H1 (cell line): ENCODE results near the gene ZNF229. TPM values are rescaled to one million over a fixed set of nuclear protein-coding genes. Genes with fewer than 3 reads are reported as not detected.

Experiments
- CTCF ChIA-PET: fragments of 300-600 bp; sonication (Branson Sonifier 250); formaldehyde crosslinking; loops from one replicate; lab custom pipeline; 2021; ENCODE audit not compliant: partially characterized antibody; lab: Charles Lee
- POLR2A ChIA-PET: fragments of 300-600 bp; sonication (Branson Sonifier 250); formaldehyde crosslinking; loops from one replicate; lab custom pipeline; 2021; ENCODE audit warnings: inconsistent platforms; ENCODE audit not compliant: partially characterized antibody; lab: Charles Lee
- DNase-seq, 2 experiments: peaks; one replicate each; pipeline versions ENCODE4 v3.0.0 to v3.0.0-alpha.2; 2010 to 2022; ENCODE audit warnings: low spot score in 2 of 2, low read depth in 1 of 2, mixed read lengths in 1 of 2
- FAIRE-seq: peaks from 2 replicates; lab custom pipeline; 2011; peaks lifted over from hg19 to GRCh38; lab: Jason Lieb, UNC
- H2AFZ ChIP-seq: 2 replicates; pipeline ENCODE4 v1.8.1; 2012; ENCODE audit warnings: low read length, inconsistent platforms
- H2AK5ac ChIP-seq: 2 replicates; pipeline ENCODE4 v1.6.1; 2013; ENCODE audit warnings: low read depth, low read length
- H2BK120ac ChIP-seq: replicated peaks from 2 replicates; pipeline ENCODE3; 2013; ENCODE audit warnings: low read depth, low read length, inconsistent platforms
- H2BK12ac ChIP-seq: 2 replicates; pipeline ENCODE4 v1.6.1; 2013; ENCODE audit warnings: low read depth, low read length
- H2BK15ac ChIP-seq: 2 replicates; pipeline ENCODE4 v1.6.1; 2013; ENCODE audit warnings: low read length
- H2BK20ac ChIP-seq: 2 replicates; pipeline ENCODE4 v1.6.1; 2013; ENCODE audit warnings: low read length
- H2BK5ac ChIP-seq: 2 replicates; pipeline ENCODE4 v1.6.1; 2013; ENCODE audit warnings: low read depth, low read length
- H3K14ac ChIP-seq: 2 replicates; pipeline ENCODE4 v1.6.1; 2013; ENCODE audit warnings: inconsistent platforms; ENCODE audit not compliant: insufficient read length
- H3K18ac ChIP-seq: 2 replicates; pipeline ENCODE4 v1.6.1; 2013; ENCODE audit warnings: low read length; ENCODE audit errors: extremely low read depth
- H3K23ac ChIP-seq: 2 replicates; pipeline ENCODE4 v1.6.1; 2013; ENCODE audit warnings: inconsistent platforms; ENCODE audit not compliant: insufficient read length
- H3K23me2 ChIP-seq: 2 replicates; pipeline ENCODE4 v1.6.1; 2013; ENCODE audit warnings: low read depth, low read length
- H3K27ac ChIP-seq: 2 replicates; pipeline ENCODE4 v1.6.1; 2011; ENCODE audit warnings: low read depth, low read length, inconsistent platforms
- H3K27me3 ChIP-seq, 4 experiments: replicated peaks in 1 of 4; 1 replicate in 1 of 4; 2 replicates in 3 of 4; pipeline versions ENCODE4 v1.6.1 to v1.8.1; 2011 to 2013; ENCODE audit warnings: low read length in 3 of 4, mild to moderate bottlenecking in 3 of 4, inconsistent platforms in 2 of 4, mixed read lengths in 2 of 4, moderate library complexity in 1 of 4; ENCODE audit not compliant: control insufficient read depth in 3 of 4, insufficient read depth in 3 of 4; ENCODE audit errors: extremely low read depth in 1 of 4
- H3K36me3 ChIP-seq, 4 experiments: 2 replicates each; pipeline versions ENCODE4 v1.6.1 to v1.8.1; 2011 to 2013; ENCODE audit warnings: mild to moderate bottlenecking in 4 of 4, low read length in 3 of 4, moderate library complexity in 2 of 4, control low read depth in 1 of 4, inconsistent platforms in 1 of 4; ENCODE audit not compliant: insufficient read depth in 4 of 4, control insufficient read depth in 2 of 4
- H3K4ac ChIP-seq: replicated peaks from 2 replicates; pipeline ENCODE3; 2013; ENCODE audit warnings: low read length, low read depth, mixed read lengths, inconsistent platforms; ENCODE audit not compliant: insufficient read length
- H3K4me1 ChIP-seq, 4 experiments: replicated peaks in 1 of 4; 1 replicate in 1 of 4; 2 replicates in 3 of 4; pipeline versions ENCODE4 v1.6.1 to v1.8.1; 2011 to 2013; ENCODE audit warnings: low read length in 3 of 4, inconsistent platforms in 2 of 4, mixed read lengths in 1 of 4; ENCODE audit not compliant: insufficient read depth in 4 of 4, control insufficient read depth in 3 of 4
- H3K4me2 ChIP-seq, 2 experiments: 2 replicates each; pipeline versions ENCODE4 v1.6.1 to v1.8.1; 2011 to 2013; ENCODE audit warnings: low read depth in 2 of 2, low read length in 2 of 2, control low read depth in 1 of 2, inconsistent platforms in 1 of 2, mild to moderate bottlenecking in 1 of 2; ENCODE audit not compliant: insufficient read depth in 1 of 2
- H3K4me3 ChIP-seq, 4 experiments: fragments of 200-600, 300-600 bp in 1 of 4; sonication (generic), shearing (Covaris generic), sonication (Bioruptor Twin) in 1 of 4; 2 replicates each; pipeline versions ENCODE4 v1.5.1 to v1.8.1; 2011 to 2016; ENCODE audit warnings: low read length in 4 of 4, low read depth in 3 of 4, control low read depth in 2 of 4, inconsistent platforms in 2 of 4, mild to moderate bottlenecking in 2 of 4, mixed read lengths in 1 of 4, moderate library complexity in 1 of 4; ENCODE audit not compliant: insufficient read depth in 2 of 4; ENCODE audit errors: extremely low read depth in 1 of 4
- H3K56ac ChIP-seq: replicated peaks from 2 replicates; pipeline ENCODE3; 2013; ENCODE audit warnings: low read depth, mild to moderate bottlenecking, mixed read lengths, low read length, inconsistent platforms; ENCODE audit not compliant: insufficient read length
- H3K79me1 ChIP-seq: 2 replicates; pipeline ENCODE4 v1.6.1; 2013; ENCODE audit warnings: low read depth, low read length, control low read depth
- H3K79me2 ChIP-seq, 2 experiments: 2 replicates each; pipeline versions ENCODE4 v1.6.1 to v1.8.1; 2012 to 2013; ENCODE audit warnings: low read length in 2 of 2, mild to moderate bottlenecking in 2 of 2, inconsistent platforms in 1 of 2; ENCODE audit not compliant: insufficient read depth in 2 of 2, control insufficient read depth in 1 of 2
- H3K9ac ChIP-seq, 4 experiments: replicated peaks in 1 of 4; 1 replicate in 1 of 4; 2 replicates in 3 of 4; pipeline versions ENCODE4 v1.6.1 to v1.8.1; 2011 to 2013; ENCODE audit warnings: low read depth in 3 of 4, low read length in 3 of 4, control low read depth in 2 of 4, mild to moderate bottlenecking in 2 of 4, moderate library complexity in 2 of 4, inconsistent platforms in 1 of 4; ENCODE audit errors: extremely low read depth in 1 of 4
- H3K9me3 ChIP-seq, 2 experiments: 2 replicates each; pipeline versions ENCODE4 v1.6.1 to v1.8.1; 2012 to 2013; ENCODE audit warnings: mild to moderate bottlenecking in 2 of 2, moderate library complexity in 2 of 2, control low read depth in 1 of 2, inconsistent platforms in 1 of 2, low read depth in 1 of 2, low read length in 1 of 2, mixed read lengths in 1 of 2; ENCODE audit not compliant: insufficient read depth in 2 of 2
- H4K20me1 ChIP-seq, 2 experiments: replicated peaks in 1 of 2; 2 replicates each; pipeline versions ENCODE3 to v1.8.1; 2011 to 2013; ENCODE audit warnings: inconsistent platforms in 2 of 2, low read length in 2 of 2, mild to moderate bottlenecking in 1 of 2; ENCODE audit not compliant: insufficient read depth in 2 of 2, control insufficient read depth in 1 of 2
- H4K5ac ChIP-seq: 2 replicates; pipeline ENCODE4 v1.6.1; 2013; ENCODE audit warnings: low read length, low read depth, mixed read lengths, inconsistent platforms; ENCODE audit not compliant: insufficient read length
- H4K8ac ChIP-seq: 2 replicates; pipeline ENCODE4 v1.8.0; 2013; ENCODE audit warnings: mild to moderate bottlenecking, moderate library complexity, low read length, inconsistent platforms; ENCODE audit not compliant: insufficient read depth; ENCODE audit errors: extremely low read depth
- H4K91ac ChIP-seq: replicated peaks from 2 replicates; pipeline ENCODE3; 2013; ENCODE audit warnings: low read length, mixed read lengths, inconsistent platforms; ENCODE audit not compliant: insufficient read length
- BACH1 ChIP-seq: IDR thresholded peaks from 2 replicates; pipeline ENCODE4 v1.6.1; 2012; ENCODE audit warnings: low read length, improper control_type of control experiment
- CBX5 ChIP-seq: fragments of 300-800, 300-1000 bp; sonication (generic); IDR thresholded peaks from 2 replicates; pipeline ENCODE4 v1.7.1; 2016; ENCODE audit warnings: antibody characterized with exemption, low read length, low read depth
- CREB1 ChIP-seq: IDR thresholded peaks from 2 replicates; pipeline ENCODE4 v1.6.1; 2012; ENCODE audit warnings: inconsistent platforms
- CTBP2 ChIP-seq: IDR thresholded peaks from 2 replicates; pipeline ENCODE4 v1.7.0; 2011; ENCODE audit warnings: borderline replicate concordance, mild to moderate bottlenecking, moderate library complexity, mixed read lengths, low read length; ENCODE audit not compliant: insufficient read depth, insufficient read length
- MAFK ChIP-seq: IDR thresholded peaks from 2 replicates; pipeline ENCODE4 v1.6.1; 2012; ENCODE audit warnings: low read depth, mild to moderate bottlenecking, improper control_type of control experiment, low read length
- POLR2AphosphoS5 ChIP-seq: IDR thresholded peaks from 2 replicates; pipeline ENCODE4 v1.6.1; 2011; ENCODE audit warnings: low read depth, low read length
- RFX5 ChIP-seq: IDR thresholded peaks from 2 replicates; pipeline ENCODE4 v1.6.1; 2011; ENCODE audit warnings: low read depth, low read length, improper control_type of control experiment, borderline replicate concordance
- TBP ChIP-seq: IDR thresholded peaks from 2 replicates; pipeline ENCODE4 v1.6.1; 2011; ENCODE audit warnings: low read depth, low read length, improper control_type of control experiment
- WGBS, 2 experiments: shearing (Covaris generic) in 1 of 2; methylation state at CpG; one replicate each; pipeline versions ENCODE4 v1.1.6 to v1.1.7; 2013 to 2015; ENCODE audit warnings: low lambda C conversion rate in 2 of 2, mixed read lengths in 2 of 2, inconsistent platforms in 1 of 2, low coverage in 1 of 2, missing lambda C conversion rate in 1 of 2; ENCODE audit not compliant: insufficient replicate concordance in 2 of 2, insufficient coverage in 1 of 2, insufficient read length in 1 of 2; ENCODE audit errors: extremely low coverage in 1 of 2, missing lambda C conversion rate in 1 of 2; 5-methylcytosine and 5-hydroxymethylcytosine counted together
- polyA plus RNA-seq, 7 experiments: library from polyadenylated mRNA; depleted of rRNA in 3 of 7; stranded (reverse) in 5 of 7; unstranded in 2 of 7; fragments of >200 nt in 5 of 7; fragments of 200-250 nt in 2 of 7; gene quantifications; 1 replicate in 5 of 7; 2 replicates in 1 of 7; 4 replicates in 1 of 7; pipeline versions ENCODE4 v1.2.1 to v1.2.3, GENCODE V29; 2011 to 2013; ENCODE audit warnings: missing spikeins in 2 of 7, mixed read lengths in 2 of 7
- total RNA-seq: library from RNA; stranded (reverse); fragmentation: NEBNext Ultra II Directional; extraction: Animal tissue kit (Norgen Biotek cat#: 25700); gene quantifications from 2 replicates; pipeline ENCODE4 v1.2.1, GENCODE V29; 2021
- TF ChIP-seq, protein P1 (sequence below): IDR thresholded peaks from 2 replicates; pipeline ENCODE4 v1.6.1; 2012; ENCODE audit warnings: inconsistent platforms
- TF ChIP-seq, protein P2 (sequence below): IDR thresholded peaks from 2 replicates; pipeline ENCODE4 v1.6.1; 2011; ENCODE audit warnings: low read length, improper control_type of control experiment

The ZNF229 gene
- total and polyA plus RNA-seq, 2 of the 8 experiments (the other 6 are each of a cell fraction or from before 2014, with no cell fraction given) = 0.74 to 3.9 TPM

DNA sequence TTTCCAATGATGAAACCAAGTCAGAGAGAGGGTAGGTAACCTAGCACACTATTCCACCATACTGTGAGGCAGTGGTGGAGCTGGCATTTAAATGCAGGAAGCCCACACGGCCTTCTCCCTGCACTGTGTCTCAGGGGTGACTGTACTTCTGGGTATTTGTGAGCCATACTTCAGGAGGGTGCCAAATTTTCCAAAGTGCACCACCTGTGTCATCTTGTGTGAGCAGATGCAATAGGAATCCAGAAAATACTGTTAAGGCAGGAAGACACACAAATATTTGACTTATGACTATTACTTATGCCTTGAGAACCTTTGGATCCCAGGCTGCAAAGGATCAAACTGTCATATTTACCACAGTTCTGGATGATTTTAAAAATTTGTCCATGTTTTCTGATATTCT lies 17.3 kb downstream of the ZNF229 start:
- no peak overlapping the region for H3K4me2 ChIP-seq
- no peak overlapping the region for H3K9ac ChIP-seq
- no peak overlapping the region for H2BK12ac ChIP-seq
- no peaks in the 10 kb centered on the region for H3K27me3 ChIP-seq
- H3K23me2 ChIP-seq = no peaks in the 10 kb centered on the region
- H4K8ac ChIP-seq = no peak overlapping the region
- DNase-seq = no peak
- no peak overlapping the region for H2AK5ac ChIP-seq
- CTCF ChIA-PET = no interaction called here
- WGBS, 2 experiments = 92% methylated on average over 1 of the region's 1 CpG; no CpG with 5 or more reads in 1 of the 2 experiments
- H4K20me1 ChIP-seq = no peaks in the 10 kb centered on the region
- no peaks in the 10 kb centered on the region for H3K79me2 ChIP-seq
- H3K14ac ChIP-seq = no peak overlapping the region
- H3K23ac ChIP-seq = no peak overlapping the region
- H3K4me3 ChIP-seq = no peak overlapping the region
- H2BK120ac ChIP-seq = no peak overlapping the region
- no peak overlapping the region for H2BK20ac ChIP-seq
- no peak overlapping the region for H4K91ac ChIP-seq
- no peak overlapping the region for H2BK15ac ChIP-seq
- H2AFZ ChIP-seq = no peak overlapping the region
- no peaks in the 10 kb centered on the region for H3K79me1 ChIP-seq
- H3K56ac ChIP-seq = no peak overlapping the region
- no peak overlapping the region for H3K27ac ChIP-seq
- POLR2A ChIA-PET = interaction anchor here (0.6 kb wide), 2 partner anchors 24 to 459 kb away, joined by 3 to 5 read pairs; no protein-coding TSS in a partner anchor
- FAIRE-seq = no peak
- no peak overlapping the region for H3K18ac ChIP-seq
- no peak overlapping the region for H2BK5ac ChIP-seq
- no peaks in the 10 kb centered on the region for H3K4me1 ChIP-seq
- no peak for TF ChIP-seq POLR2AphosphoS5
- TF ChIP-seq MAFK = no peak
- TF ChIP-seq CTBP2 = no peak
- no peak for TF ChIP-seq CREB1
- TF ChIP-seq, protein P1, sequence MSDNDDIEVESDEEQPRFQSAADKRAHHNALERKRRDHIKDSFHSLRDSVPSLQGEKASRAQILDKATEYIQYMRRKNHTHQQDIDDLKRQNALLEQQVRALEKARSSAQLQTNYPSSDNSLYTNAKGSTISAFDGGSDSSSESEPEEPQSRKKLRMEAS = no peak
- TF ChIP-seq BACH1 = no peak
- TF ChIP-seq, protein P2, sequence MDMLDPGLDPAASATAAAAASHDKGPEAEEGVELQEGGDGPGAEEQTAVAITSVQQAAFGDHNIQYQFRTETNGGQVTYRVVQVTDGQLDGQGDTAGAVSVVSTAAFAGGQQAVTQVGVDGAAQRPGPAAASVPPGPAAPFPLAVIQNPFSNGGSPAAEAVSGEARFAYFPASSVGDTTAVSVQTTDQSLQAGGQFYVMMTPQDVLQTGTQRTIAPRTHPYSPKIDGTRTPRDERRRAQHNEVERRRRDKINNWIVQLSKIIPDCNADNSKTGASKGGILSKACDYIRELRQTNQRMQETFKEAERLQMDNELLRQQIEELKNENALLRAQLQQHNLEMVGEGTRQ = no peak
- TF ChIP-seq TBP = no peak
- TF ChIP-seq CBX5 = no peak
- TF ChIP-seq RFX5 = no peak
- H4K5ac ChIP-seq = no peak overlapping the region
- H3K36me3 ChIP-seq = peaks cover 0 to 32% (median 15%) of the 10 kb centered on the region in 4 experiments; a peak in 5 of 8 replicates
- H3K9me3 ChIP-seq = peaks cover 69 to 78% of the 10 kb centered on the region in 2 experiments
- no peak overlapping the region for H3K4ac ChIP-seq
